ENCODE results near the gene RFX6. TPM values are rescaled to one million over a fixed set of nuclear protein-coding genes. Genes with fewer than 3 reads are reported as not detected.

Gene RFX6
- total and polyA plus RNA-seq, 9 donors, result not detected

GRCh38 chr6:116902634-116903033 is 25.6 kb downstream of the RFX6 start:
- 6 to 16% (median 6%) methylated on average over 3 of the region's 3 CpGs for WGBS, 3 donors
- intact Hi-C loops (cut with DNase I), result no loop called here

DNA sequence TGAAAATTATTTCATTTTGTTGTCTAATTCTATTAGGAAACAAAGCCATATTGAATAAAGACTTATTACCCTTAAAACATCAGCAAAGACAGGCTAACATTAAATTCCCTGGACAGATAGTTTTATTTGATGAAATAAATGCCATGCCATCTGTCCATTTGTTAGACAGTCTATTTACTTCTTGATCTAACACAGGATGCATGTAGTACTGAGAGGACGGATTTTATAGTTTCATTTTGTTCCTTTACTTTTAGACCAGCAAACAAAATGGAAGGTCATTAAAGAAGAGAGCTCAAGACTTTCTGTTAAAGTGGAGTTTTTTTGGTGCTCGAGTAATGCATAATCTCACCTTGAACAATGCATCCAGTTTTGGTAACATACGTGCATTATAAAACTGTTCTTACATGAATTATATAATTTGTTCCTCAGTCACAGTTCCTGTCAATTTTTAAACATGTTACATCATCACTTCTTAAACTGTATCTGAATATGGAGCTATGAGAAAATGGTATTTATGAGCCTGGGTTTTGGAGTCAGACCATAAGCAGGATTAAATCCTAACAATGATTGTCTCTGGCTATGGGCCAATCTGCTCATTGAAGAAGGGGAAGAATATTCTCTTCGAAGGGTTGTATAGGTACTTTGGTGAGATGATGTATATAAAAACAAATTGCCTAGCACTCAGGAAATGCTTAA is 46.0 kb downstream of the RFX6 start:
- no peak for DNase-seq
- TF ChIP-seq POLR2A (IDR thresholded peaks at IDR 0.05), result no peak
- no peak for TF ChIP-seq EP300 (IDR thresholded peaks at IDR 0.05)
- TF ChIP-seq CTCF (IDR thresholded peaks at IDR 0.05), result no peak
- H3K4me1 ChIP-seq (ENCODE audit: insufficient read depth), result no peaks in the 10 kb centered on the region
- intact Hi-C loops (cut with DNase I), result no loop called here
- H3K9me3 ChIP-seq, result no peaks in the 10 kb centered on the region
- no peaks in the 10 kb centered on the region for H3K36me3 ChIP-seq
- WGBS, 3 donors, result 68 to 72% (median 71%) methylated on average over 4 of the region's 4 CpGs
- no peak overlapping the region for H3K4me3 ChIP-seq
- H3K27me3 ChIP-seq, result no peaks in the 10 kb centered on the region
- H3K27ac ChIP-seq, result no peak overlapping the region

More at GRCh38 chr6:116902634-116903033, 25.6 kb downstream of the RFX6 start:
- DNase-seq, result no peak
- Histone ChIP-seq H3K27me3 (no peaks in the 10 kb centered on the region), H3K4me3 (no peak overlapping the region), H3K4me1 (ENCODE audit: insufficient read depth) (no peaks in the 10 kb centered on the region), H3K9me3 (no peaks in the 10 kb centered on the region), H3K36me3 (no peaks in the 10 kb centered on the region), H3K27ac (no peak overlapping the region)
- no peak for TF ChIP-seq EP300 (IDR thresholded peaks at IDR 0.05)
- TF ChIP-seq POLR2A (IDR thresholded peaks at IDR 0.05), result no peak

DNA sequence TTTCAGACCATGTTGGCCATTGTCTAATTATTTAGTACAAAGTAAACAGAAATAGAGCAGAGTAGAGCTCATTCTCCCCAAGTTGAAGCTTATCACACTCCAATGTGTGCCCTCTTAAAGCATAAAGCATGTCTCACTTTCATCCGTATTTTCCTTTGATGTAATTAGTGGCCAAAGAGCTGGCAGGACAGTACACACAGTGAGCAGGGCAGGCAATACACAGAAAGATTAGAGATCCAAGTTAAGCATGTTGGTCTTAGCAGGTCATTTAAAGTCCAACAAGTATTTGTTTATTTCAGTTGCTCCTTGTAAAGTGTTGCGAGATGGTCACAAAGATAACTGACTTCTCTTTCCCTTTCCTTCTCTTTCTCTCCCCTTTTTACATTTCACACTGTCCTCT is 47.2 kb downstream of the RFX6 start:
- H3K4me1 ChIP-seq (ENCODE audit: insufficient read depth), result no peaks in the 10 kb centered on the region
- DNase-seq, result no peak
- H3K4me3 ChIP-seq, result no peak overlapping the region
- H3K27ac ChIP-seq, result no peak overlapping the region
- no peak for TF ChIP-seq POLR2A (IDR thresholded peaks at IDR 0.05)
- H3K36me3 ChIP-seq, result no peaks in the 10 kb centered on the region
- H3K9me3 ChIP-seq, result no peaks in the 10 kb centered on the region
- intact Hi-C loops (cut with DNase I), result no loop called here
- no peaks in the 10 kb centered on the region for H3K27me3 ChIP-seq
- WGBS, 3 donors, result 36 to 45% (median 40%) methylated on average over 2 of the region's 2 CpGs

DNA sequence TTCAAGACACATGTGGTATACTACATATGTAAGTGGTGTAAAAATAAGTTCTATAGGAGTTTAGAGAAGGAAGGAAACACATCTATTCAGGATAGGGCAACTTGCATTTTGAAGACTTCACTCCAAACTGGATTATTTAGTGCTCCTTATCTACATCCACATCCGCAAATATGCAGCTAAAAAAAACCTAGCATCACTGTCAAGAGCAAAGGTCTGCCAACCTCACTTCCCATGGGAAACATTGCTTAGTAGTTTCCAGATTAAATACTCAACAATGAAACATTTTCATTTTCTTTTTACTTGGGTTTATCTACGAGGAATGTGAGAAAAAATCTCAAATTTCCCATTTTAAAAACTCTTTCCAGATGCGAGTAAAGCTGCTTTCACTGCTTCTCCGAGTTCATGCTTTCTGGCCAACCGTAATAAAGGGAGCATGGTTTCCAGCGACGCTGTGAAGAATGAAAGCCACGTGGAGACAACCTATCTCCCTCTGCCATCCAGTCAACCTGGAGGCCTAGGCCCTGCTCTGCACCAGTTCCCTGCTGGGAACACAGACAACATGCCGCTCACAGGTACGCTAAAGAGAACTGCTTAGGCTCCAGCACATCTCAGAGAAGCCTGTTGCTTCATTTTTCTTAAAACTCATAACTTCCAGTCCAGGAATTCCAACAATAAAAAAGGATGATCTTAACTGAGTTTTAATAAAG is 48.2 kb downstream of the RFX6 start:
- H3K9me3 ChIP-seq, result no peaks in the 10 kb centered on the region
- no peak for DNase-seq
- WGBS, 3 donors, result 39 to 43% (median 42%) methylated on average over 10 of the region's 10 CpGs
- H3K27ac ChIP-seq, result no peak overlapping the region
- no peaks in the 10 kb centered on the region for H3K4me1 ChIP-seq (ENCODE audit: insufficient read depth)
- intact Hi-C loops (cut with DNase I), result no loop called here
- H3K4me3 ChIP-seq, result no peak overlapping the region
- no peaks in the 10 kb centered on the region for H3K27me3 ChIP-seq
- no peaks in the 10 kb centered on the region for H3K36me3 ChIP-seq
- TF ChIP-seq CTCF (IDR thresholded peaks at IDR 0.05) (no peak), POLR2A (IDR thresholded peaks at IDR 0.05) (no peak)

- H3K27ac ChIP-seq, result no peak overlapping the region
- no peaks in the 10 kb centered on the region for H3K27me3 ChIP-seq
- H3K9me3 ChIP-seq, result no peaks in the 10 kb centered on the region
- WGBS, 3 donors, result 32 to 53% (median 34%) methylated on average over 6 of the region's 6 CpGs
- H3K4me3 ChIP-seq, result no peak overlapping the region
- H3K36me3 ChIP-seq, result no peaks in the 10 kb centered on the region
- intact Hi-C loops (cut with DNase I), result no loop called here
- H3K4me1 ChIP-seq (ENCODE audit: insufficient read depth), result no peaks in the 10 kb centered on the region
- DNase-seq, result no peak
- TF ChIP-seq POLR2A (IDR thresholded peaks at IDR 0.05) (no peak), EP300 (IDR thresholded peaks at IDR 0.05) (no peak), CTCF (IDR thresholded peaks at IDR 0.05) (no peak)
Measured at GRCh38 chr6:116928677-116929076, 51.6 kb downstream of the RFX6 start.
